ENCODE measurements around the gene CAMTA1. TPM values are rescaled to one million over a fixed set of nuclear protein-coding genes. Genes with fewer than 3 reads are reported as not detected.
"Not testable (repeated sequence)": the region's sequence is repeated elsewhere in the genome, so short reads cannot be mapped to it uniquely, and the experiment has no call there.

CAMTA1 gene
- total RNA-seq, 2 experiments from 2014 or later = 39.3 to 48.8 TPM

GRCh38 chr1:6803357-6803756 lies 18.1 kb downstream of the CAMTA1 start:
- ChIA-PET POLR2A (interaction anchor here (0.9 kb wide), 1 partner anchor 18 kb away, joined by 4 read pairs; the partner anchor contains the start of gene CAMTA1), CTCF (interaction anchor here (0.6 kb wide), 1 partner anchor 39 kb away, joined by 4 read pairs; no protein-coding TSS in a partner anchor)
- Mint-ChIP-seq H3K36me3 (ENCODE audit: low read depth) (no peaks in the 10 kb centered on the region), H3K27me3 (no peaks in the 10 kb centered on the region), H3K9me3 (no peaks in the 10 kb centered on the region), H3K27ac (no peak overlapping the region), H3K4me3 (no peak overlapping the region), H3K4me1 (peaks cover 22% of the 10 kb centered on the region)
- DNase-seq = no peak

GRCh38 chr1:6805004-6805416 lies 19.8 kb downstream of the CAMTA1 start:
- Mint-ChIP-seq H3K27me3 (no peaks in the 10 kb centered on the region), H3K4me3 (no peak overlapping the region), H3K4me1 (peaks cover 22% of the 10 kb centered on the region), H3K9me3 (no peaks in the 10 kb centered on the region), H3K27ac (no peak overlapping the region), H3K36me3 (ENCODE audit: low read depth) (no peaks in the 10 kb centered on the region)
- DNase-seq = no peak
- POLR2A ChIA-PET = no interaction called here
- CTCF ChIA-PET = no interaction called here

DNA sequence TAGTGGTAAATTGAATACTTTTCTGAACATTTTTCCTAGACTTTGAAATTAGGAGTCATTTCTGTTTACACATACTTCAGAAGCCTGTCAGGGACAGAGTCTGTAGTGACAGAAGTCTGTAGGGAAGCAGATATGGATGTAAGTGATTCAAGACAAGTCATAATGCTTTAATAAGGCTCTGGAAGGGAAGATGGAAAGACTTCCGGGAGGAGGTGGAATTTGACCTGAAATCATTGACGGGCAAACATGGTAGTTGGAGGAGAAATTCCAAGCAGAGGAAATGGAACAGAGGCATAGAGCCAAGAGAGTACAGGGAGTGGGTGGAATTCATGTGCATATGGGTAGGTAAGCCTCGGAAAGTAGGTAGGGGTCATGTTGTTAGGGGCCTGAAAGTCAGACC lies 22.5 kb downstream of the CAMTA1 start:
- no peak for DNase-seq
- H3K27ac Mint-ChIP-seq = no peak overlapping the region
- H3K9me3 Mint-ChIP-seq = no peaks in the 10 kb centered on the region
- POLR2A ChIA-PET = no interaction called here
- H3K27me3 Mint-ChIP-seq = no peaks in the 10 kb centered on the region
- H3K4me3 Mint-ChIP-seq = no peak overlapping the region
- H3K4me1 Mint-ChIP-seq = peaks cover 22% of the 10 kb centered on the region
- no peaks in the 10 kb centered on the region for H3K36me3 Mint-ChIP-seq (ENCODE audit: low read depth)
- CTCF ChIA-PET = no interaction called here

DNA sequence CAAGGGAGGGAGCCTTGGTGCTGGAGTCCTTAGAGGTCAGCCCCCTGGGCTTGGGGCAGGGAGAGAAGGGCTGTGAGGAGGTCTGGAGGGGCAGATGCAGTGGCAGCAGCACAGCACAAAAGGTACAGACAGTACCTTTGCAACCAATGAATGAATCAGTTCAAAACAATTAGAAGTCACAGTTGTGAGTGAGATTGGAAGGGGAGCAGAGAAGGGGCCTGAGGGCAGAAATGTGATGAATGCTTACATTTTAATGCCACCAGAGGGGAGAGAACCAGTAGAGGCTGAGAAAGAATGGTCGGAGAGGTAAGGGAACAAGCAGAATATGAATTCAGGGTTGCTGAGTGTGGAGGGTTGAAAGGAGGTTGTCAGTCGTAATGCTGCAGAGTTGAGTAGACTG lies 24.2 kb downstream of the CAMTA1 start:
- H3K27me3 Mint-ChIP-seq = no peaks in the 10 kb centered on the region

GRCh38 chr1:6810146-6810734 lies 25.0 kb downstream of the CAMTA1 start:
- peaks cover 13% of the 10 kb centered on the region for H3K4me1 Mint-ChIP-seq
- H3K27me3 Mint-ChIP-seq; H3K4me3 Mint-ChIP-seq; H3K36me3 Mint-ChIP-seq (ENCODE audit: low read depth); CTCF ChIA-PET; DNase-seq; H3K9me3 Mint-ChIP-seq; H3K27ac Mint-ChIP-seq; POLR2A ChIA-PET: not testable (repeated sequence)

More for the DNA sequence above, 24.2 kb downstream of the CAMTA1 start:
- no peaks in the 10 kb centered on the region for H3K36me3 Mint-ChIP-seq (ENCODE audit: low read depth)
- no peaks in the 10 kb centered on the region for H3K9me3 Mint-ChIP-seq
- ChIA-PET CTCF (no interaction called here), POLR2A (no interaction called here)
- no peak for DNase-seq
- H3K4me1 Mint-ChIP-seq = peaks cover 19% of the 10 kb centered on the region
- H3K27ac Mint-ChIP-seq = no peak overlapping the region
- H3K4me3 Mint-ChIP-seq = no peak overlapping the region

GRCh38 chr1:6811583-6811982 lies 26.3 kb downstream of the CAMTA1 start:
- ChIA-PET CTCF (interaction anchor here (1.3 kb wide), 1 partner anchor 59 kb away, joined by 4 read pairs; no protein-coding TSS in a partner anchor), POLR2A (no interaction called here)
- Mint-ChIP-seq H3K27ac (no peak overlapping the region), H3K36me3 (ENCODE audit: low read depth) (no peaks in the 10 kb centered on the region), H3K4me1 (no peaks in the 10 kb centered on the region), H3K9me3 (no peaks in the 10 kb centered on the region), H3K4me3 (no peak overlapping the region), H3K27me3 (no peaks in the 10 kb centered on the region)
- no peak for DNase-seq

- Mint-ChIP-seq H3K27me3 (no peaks in the 10 kb centered on the region), H3K4me3 (no peak overlapping the region), H3K27ac (no peak overlapping the region), H3K36me3 (ENCODE audit: low read depth) (no peaks in the 10 kb centered on the region), H3K4me1 (peaks cover 3% of the 10 kb centered on the region), H3K9me3 (no peaks in the 10 kb centered on the region)
- ChIA-PET POLR2A (no interaction called here), CTCF (no interaction called here)
- DNase-seq = no peak
These were observed 27.9 kb downstream of the CAMTA1 start for GRCh38 chr1:6813165-6813564.

- Mint-ChIP-seq H3K4me3 (no peak overlapping the region), H3K9me3 (no peaks in the 10 kb centered on the region), H3K27me3 (no peaks in the 10 kb centered on the region), H3K36me3 (ENCODE audit: low read depth) (no peaks in the 10 kb centered on the region), H3K27ac (no peak overlapping the region), H3K4me1 (peaks cover 16% of the 10 kb centered on the region)
- no peak for DNase-seq
- POLR2A ChIA-PET = no interaction called here
- CTCF ChIA-PET = no interaction called here
These were observed 30.5 kb downstream of the CAMTA1 start for GRCh38 chr1:6815726-6816125.

- Mint-ChIP-seq H3K9me3 (no peaks in the 10 kb centered on the region), H3K27ac (no peak overlapping the region), H3K27me3 (no peaks in the 10 kb centered on the region), H3K4me1 (peaks cover 19% of the 10 kb centered on the region), H3K4me3 (no peak overlapping the region), H3K36me3 (ENCODE audit: low read depth) (no peaks in the 10 kb centered on the region)
- ChIA-PET POLR2A (no interaction called here), CTCF (no interaction called here)
- DNase-seq = no peak
These were observed 34.2 kb downstream of the CAMTA1 start for GRCh38 chr1:6819246-6820040.

- ChIA-PET POLR2A (no interaction called here), CTCF (no interaction called here)
- peaks cover 19% of the 10 kb centered on the region for H3K4me1 Mint-ChIP-seq
- no peak overlapping the region for H3K27ac Mint-ChIP-seq
- H3K36me3 Mint-ChIP-seq (ENCODE audit: low read depth) = no peaks in the 10 kb centered on the region
- H3K9me3 Mint-ChIP-seq = no peaks in the 10 kb centered on the region
- no peaks in the 10 kb centered on the region for H3K27me3 Mint-ChIP-seq
- DNase-seq = no peak
- H3K4me3 Mint-ChIP-seq = no peak overlapping the region
These were observed 35.6 kb downstream of the CAMTA1 start for GRCh38 chr1:6820899-6821298.

DNA sequence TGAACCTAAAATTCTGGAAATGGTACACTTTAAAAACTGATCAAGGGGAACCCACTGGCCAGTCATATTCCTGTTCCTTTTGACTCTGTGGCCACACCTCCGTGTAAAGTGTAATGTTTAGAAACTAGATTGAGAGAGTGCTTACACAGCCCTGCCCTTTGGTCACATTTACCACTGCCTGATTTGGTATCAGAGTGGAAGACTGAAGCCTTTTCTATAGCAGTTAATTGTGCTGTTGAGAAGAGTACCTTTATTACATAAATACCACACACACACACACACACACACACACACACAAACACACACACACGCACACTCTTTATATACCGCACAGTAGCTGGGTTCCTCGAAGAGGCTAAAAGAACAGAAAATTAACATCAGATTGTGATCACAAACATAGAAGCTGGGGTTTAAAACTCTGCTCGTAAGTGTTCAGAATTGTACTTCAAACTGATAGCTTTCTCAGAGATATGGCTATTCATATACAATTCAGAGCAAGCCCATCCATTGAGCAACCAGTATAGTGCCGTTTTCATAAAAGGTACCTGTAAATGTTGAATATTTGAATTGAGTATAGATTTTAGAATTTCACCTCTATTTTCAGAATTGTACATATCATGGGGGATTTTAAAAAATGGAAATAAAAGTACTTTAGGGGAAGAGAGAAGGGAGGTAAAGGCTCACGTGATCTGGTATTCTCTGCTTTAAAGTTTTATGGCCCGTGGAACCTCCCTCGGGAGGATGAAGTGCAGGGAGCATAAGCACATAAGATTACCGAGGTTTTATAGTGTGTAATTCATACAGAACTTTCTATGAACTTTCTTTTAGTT lies 37.5 kb downstream of the CAMTA1 start:
- Mint-ChIP-seq H3K27ac (no peak overlapping the region), H3K36me3 (ENCODE audit: low read depth) (no peaks in the 10 kb centered on the region), H3K4me3 (no peak overlapping the region), H3K4me1 (peaks cover 16% of the 10 kb centered on the region), H3K27me3 (no peaks in the 10 kb centered on the region), H3K9me3 (no peaks in the 10 kb centered on the region)
- DNase-seq = no peak
- POLR2A ChIA-PET = no interaction called here
- CTCF ChIA-PET = no interaction called here

- ChIA-PET CTCF (no interaction called here), POLR2A (no interaction called here)
- Mint-ChIP-seq H3K4me3 (no peak overlapping the region), H3K27ac (no peak overlapping the region), H3K27me3 (no peaks in the 10 kb centered on the region), H3K4me1 (peaks cover 16% of the 10 kb centered on the region), H3K36me3 (ENCODE audit: low read depth) (no peaks in the 10 kb centered on the region), H3K9me3 (no peaks in the 10 kb centered on the region)
- no peak for DNase-seq
These were observed 38.5 kb downstream of the CAMTA1 start for GRCh38 chr1:6823793-6824192.

DNA sequence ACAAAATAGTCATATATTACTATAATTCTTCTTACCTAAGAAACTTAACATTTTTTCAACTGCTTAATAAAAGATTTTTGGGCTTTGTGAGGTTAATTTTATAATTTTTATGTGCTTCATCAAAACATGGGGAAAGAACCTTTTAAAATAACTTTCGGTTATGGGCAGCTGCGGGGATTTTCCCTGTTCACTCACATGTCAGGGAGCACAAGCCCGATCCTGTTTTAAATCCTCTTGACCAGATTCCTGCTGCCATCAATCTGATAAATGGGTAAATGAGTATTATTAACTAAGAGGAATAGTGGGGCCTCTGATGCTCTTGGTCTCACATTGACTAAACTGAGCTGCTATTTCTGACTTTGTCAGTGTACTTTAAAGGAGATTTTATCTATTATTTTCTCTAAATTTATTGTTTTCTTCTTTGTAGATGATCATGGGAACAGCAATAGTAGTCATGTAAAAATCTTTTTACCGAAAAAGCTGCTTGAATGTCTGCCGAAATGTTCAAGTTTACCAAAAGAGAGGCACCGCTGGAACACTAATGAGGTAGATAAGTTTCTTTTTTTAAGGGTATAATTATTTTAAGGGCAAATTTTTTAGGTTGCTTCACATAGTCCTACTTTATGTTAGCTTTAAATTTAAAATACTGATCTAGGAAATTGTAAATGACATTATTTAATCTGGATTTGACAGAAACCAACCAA lies 39.6 kb downstream of the CAMTA1 start:
- ChIA-PET POLR2A (no interaction called here), CTCF (no interaction called here)
- Mint-ChIP-seq H3K4me3 (no peak overlapping the region), H3K27me3 (no peaks in the 10 kb centered on the region), H3K27ac (no peak overlapping the region), H3K36me3 (ENCODE audit: low read depth) (no peaks in the 10 kb centered on the region), H3K9me3 (no peaks in the 10 kb centered on the region), H3K4me1 (peaks cover 9% of the 10 kb centered on the region)
- DNase-seq = no peak
